ENCODE data around the gene HM13.
"Not testable (repeated sequence)": the region's sequence is repeated elsewhere in the genome, so short reads cannot be mapped to it uniquely, and the experiment has no call there.

Gene HM13

GRCh38 chr20:31542201-31542842 is 28.1 kb downstream of the HM13 start:
- TF ChIP-seq MAX (IDR thresholded peaks at IDR 0.05; ENCODE audit: low read depth, low read length) (no peak), CTCF (IDR thresholded peaks at IDR 0.05; ENCODE audit: low read depth, low read length) (no peak), POLR2A (IDR thresholded peaks at IDR 0.05; ENCODE audit: extremely low read depth, insufficient read length) (no peak), MYC (IDR thresholded peaks at IDR 0.05; ENCODE audit: low read depth, low read length) (no peak)
- no peak for DNase-seq (ENCODE audit: low read depth)
- H3K4me3 ChIP-seq (ENCODE audit: low read depth, low read length): no peak overlapping the region

- DNase-seq (ENCODE audit: low read depth): no peak
- TF ChIP-seq MYC (IDR thresholded peaks at IDR 0.05; ENCODE audit: low read depth, low read length): no peak
- no peak overlapping the region for H3K4me3 ChIP-seq (ENCODE audit: low read depth, low read length)
These were observed 28.7 kb downstream of the HM13 start for GRCh38 chr20:31542963-31543362.

- TF ChIP-seq MYC (IDR thresholded peaks at IDR 0.05; ENCODE audit: low read depth, low read length) (no peak), POLR2A (IDR thresholded peaks at IDR 0.05; ENCODE audit: extremely low read depth, insufficient read length) (no peak), CTCF (IDR thresholded peaks at IDR 0.05; ENCODE audit: low read depth, low read length) (no peak), MAX (IDR thresholded peaks at IDR 0.05; ENCODE audit: low read depth, low read length) (no peak)
- no peak for DNase-seq (ENCODE audit: low read depth)
- no peak overlapping the region for H3K4me3 ChIP-seq (ENCODE audit: low read depth, low read length)
These were observed 29.8 kb downstream of the HM13 start for GRCh38 chr20:31543966-31544598.

- no peak for TF ChIP-seq CTCF (IDR thresholded peaks at IDR 0.05; ENCODE audit: low read depth, low read length)
- DNase-seq (ENCODE audit: low read depth): no peak
- no peak overlapping the region for H3K4me3 ChIP-seq (ENCODE audit: low read depth, low read length)
These were observed 30.4 kb downstream of the HM13 start for GRCh38 chr20:31544600-31544999.

- not testable (repeated sequence) for H3K4me3 ChIP-seq (ENCODE audit: low read depth, low read length); DNase-seq (ENCODE audit: low read depth)
These were observed 31.4 kb downstream of the HM13 start for GRCh38 chr20:31545621-31546040.

GRCh38 chr20:31547017-31547675 is 32.9 kb downstream of the HM13 start:
- TF ChIP-seq CTCF (IDR thresholded peaks at IDR 0.05; ENCODE audit: low read depth, low read length): no peak
- peak; percentile 100 for TF ChIP-seq MYC (IDR thresholded peaks at IDR 0.05; ENCODE audit: low read depth, low read length)
- TF ChIP-seq MAX (IDR thresholded peaks at IDR 0.05; ENCODE audit: low read depth, low read length): peak; percentile 96
- TF ChIP-seq POLR2A (IDR thresholded peaks at IDR 0.05; ENCODE audit: extremely low read depth, insufficient read length): peak; percentile 87
- peak overlapping the region; percentile 98 for H3K4me3 ChIP-seq (ENCODE audit: low read depth, low read length)
- peak; percentile 93 for DNase-seq (ENCODE audit: low read depth)

Data from NB4 (cell line).